ENCODE data around the gene SPATA2L.
"Not testable (repeated sequence)": the region's sequence is repeated elsewhere in the genome, so short reads cannot be mapped to it uniquely, and the experiment has no call there.

DNA sequence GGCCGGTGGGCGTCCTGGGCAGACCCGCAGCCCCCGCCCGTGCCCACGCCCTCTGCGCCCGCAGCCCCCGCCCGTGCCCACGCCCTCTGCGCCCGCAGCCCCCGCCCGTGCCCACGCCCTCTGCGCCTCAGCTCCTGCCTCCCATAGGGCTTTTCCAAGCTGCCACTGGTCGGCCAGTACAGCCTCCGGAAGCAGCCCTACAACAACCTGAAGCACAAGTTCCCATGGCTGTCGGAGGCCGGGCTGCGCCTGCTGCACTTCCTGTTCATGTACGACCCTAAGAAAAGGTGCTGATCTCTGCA lies 6.8 kb downstream of the SPATA2L start:
- TF ChIP-seq, protein P1, sequence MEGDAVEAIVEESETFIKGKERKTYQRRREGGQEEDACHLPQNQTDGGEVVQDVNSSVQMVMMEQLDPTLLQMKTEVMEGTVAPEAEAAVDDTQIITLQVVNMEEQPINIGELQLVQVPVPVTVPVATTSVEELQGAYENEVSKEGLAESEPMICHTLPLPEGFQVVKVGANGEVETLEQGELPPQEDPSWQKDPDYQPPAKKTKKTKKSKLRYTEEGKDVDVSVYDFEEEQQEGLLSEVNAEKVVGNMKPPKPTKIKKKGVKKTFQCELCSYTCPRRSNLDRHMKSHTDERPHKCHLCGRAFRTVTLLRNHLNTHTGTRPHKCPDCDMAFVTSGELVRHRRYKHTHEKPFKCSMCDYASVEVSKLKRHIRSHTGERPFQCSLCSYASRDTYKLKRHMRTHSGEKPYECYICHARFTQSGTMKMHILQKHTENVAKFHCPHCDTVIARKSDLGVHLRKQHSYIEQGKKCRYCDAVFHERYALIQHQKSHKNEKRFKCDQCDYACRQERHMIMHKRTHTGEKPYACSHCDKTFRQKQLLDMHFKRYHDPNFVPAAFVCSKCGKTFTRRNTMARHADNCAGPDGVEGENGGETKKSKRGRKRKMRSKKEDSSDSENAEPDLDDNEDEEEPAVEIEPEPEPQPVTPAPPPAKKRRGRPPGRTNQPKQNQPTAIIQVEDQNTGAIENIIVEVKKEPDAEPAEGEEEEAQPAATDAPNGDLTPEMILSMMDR (IDR thresholded peaks at IDR 0.05; ENCODE audit: insufficient read depth, low read depth, low read length), result not testable (repeated sequence)
- TF ChIP-seq EZH2 (IDR thresholded peaks at IDR 0.05; ENCODE audit: insufficient read depth, low read length), result not testable (repeated sequence)
